ENCODE data around the gene RANBP3.

DNA sequence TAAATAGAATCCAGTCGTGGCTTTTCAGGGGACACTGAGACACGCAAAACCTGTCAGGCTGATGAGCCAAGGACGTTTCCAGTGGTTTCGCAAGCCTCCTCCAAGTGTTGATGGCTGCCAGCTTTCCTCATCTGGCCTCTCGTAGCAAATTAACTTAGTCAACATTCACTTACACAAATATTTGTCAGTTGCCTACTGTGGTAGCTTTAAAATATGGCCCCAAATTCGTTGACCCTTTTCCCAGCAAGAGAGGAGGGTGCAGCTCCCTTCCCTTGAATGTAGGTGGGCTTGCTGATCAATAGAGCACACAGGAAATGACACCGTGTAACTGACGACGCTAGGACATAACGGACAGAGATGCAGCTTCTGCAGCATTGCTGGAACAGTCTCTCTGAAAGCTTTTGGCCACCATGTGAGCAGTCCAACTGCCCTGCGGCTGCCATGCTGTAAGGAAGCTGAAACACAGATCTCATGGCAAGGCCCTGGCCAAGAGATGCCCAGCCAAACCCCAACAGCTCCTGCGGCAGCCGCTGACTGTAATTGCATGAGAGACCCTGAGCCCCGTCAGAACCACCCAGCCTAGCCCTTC lies 5.5 kb upstream of the RANBP3 start:
- TF ChIP-seq, protein P1, sequence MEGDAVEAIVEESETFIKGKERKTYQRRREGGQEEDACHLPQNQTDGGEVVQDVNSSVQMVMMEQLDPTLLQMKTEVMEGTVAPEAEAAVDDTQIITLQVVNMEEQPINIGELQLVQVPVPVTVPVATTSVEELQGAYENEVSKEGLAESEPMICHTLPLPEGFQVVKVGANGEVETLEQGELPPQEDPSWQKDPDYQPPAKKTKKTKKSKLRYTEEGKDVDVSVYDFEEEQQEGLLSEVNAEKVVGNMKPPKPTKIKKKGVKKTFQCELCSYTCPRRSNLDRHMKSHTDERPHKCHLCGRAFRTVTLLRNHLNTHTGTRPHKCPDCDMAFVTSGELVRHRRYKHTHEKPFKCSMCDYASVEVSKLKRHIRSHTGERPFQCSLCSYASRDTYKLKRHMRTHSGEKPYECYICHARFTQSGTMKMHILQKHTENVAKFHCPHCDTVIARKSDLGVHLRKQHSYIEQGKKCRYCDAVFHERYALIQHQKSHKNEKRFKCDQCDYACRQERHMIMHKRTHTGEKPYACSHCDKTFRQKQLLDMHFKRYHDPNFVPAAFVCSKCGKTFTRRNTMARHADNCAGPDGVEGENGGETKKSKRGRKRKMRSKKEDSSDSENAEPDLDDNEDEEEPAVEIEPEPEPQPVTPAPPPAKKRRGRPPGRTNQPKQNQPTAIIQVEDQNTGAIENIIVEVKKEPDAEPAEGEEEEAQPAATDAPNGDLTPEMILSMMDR (IDR thresholded peaks at IDR 0.05 in 4 of 5, conservative IDR thresholded peaks at IDR 0.05 in 1 of 5), result no peak
- no peak for TF ChIP-seq POLR2A (IDR thresholded peaks at IDR 0.05)

Data from gastrocnemius medialis (tissue), 4 donors.